Nephron (organoid): Measurements from ENCODE around the gene TMEM106B.

Experiments used
- H3K27ac Mint-ChIP-seq, 3 experiments: 2 replicates each; pipeline ENCODE4 v1.8.0; 2020; ENCODE audit warnings: mixed read lengths in 3 of 3, mild to moderate bottlenecking in 2 of 3, moderate library complexity in 1 of 3
- H3K27me3 Mint-ChIP-seq: 2 replicates; pipeline ENCODE4 v1.8.0; 2021; ENCODE audit warnings: low read depth, mild to moderate bottlenecking, moderate library complexity, mixed read lengths
- H3K36me3 Mint-ChIP-seq: 2 replicates; pipeline ENCODE4 v1.8.0; 2020; ENCODE audit warnings: low read depth, mixed read lengths
- H3K4me1 Mint-ChIP-seq: 2 replicates; pipeline ENCODE4 v1.8.0; 2020; ENCODE audit warnings: mixed read lengths
- H3K4me3 Mint-ChIP-seq, 3 experiments: 2 replicates each; pipeline ENCODE4 v1.8.0; 2020; ENCODE audit warnings: mild to moderate bottlenecking in 3 of 3, mixed read lengths in 3 of 3, moderate library complexity in 2 of 3
- H3K9me3 Mint-ChIP-seq: 2 replicates; pipeline ENCODE4 v1.8.0; 2020; ENCODE audit warnings: mixed read lengths
- CTCF ChIP-seq, 3 experiments: fragments of 200-600 bp; sonication (generic); IDR thresholded peaks; one replicate each; pipeline ENCODE4 v1.5.0; 2021; ENCODE audit warnings: antibody characterized with exemption in 3 of 3; ENCODE audit not compliant: unreplicated experiment in 3 of 3

The TMEM106B gene

GRCh38 chr7:12291870-12292269 lies 80.8 kb downstream of the TMEM106B start:
- TF ChIP-seq CTCF (IDR thresholded peaks at IDR 0.05; ENCODE audit: unreplicated experiment in 3 of 3) = no peak
- Mint-ChIP-seq H3K36me3 (peaks cover 3% of the 10 kb centered on the region), H3K4me3 (no peak overlapping the region)

More at GRCh38 chr7:12291870-12292269, 80.8 kb downstream of the TMEM106B start:
- H3K4me1 Mint-ChIP-seq = peaks cover 5% of the 10 kb centered on the region
- H3K27me3 Mint-ChIP-seq = no peaks in the 10 kb centered on the region
- peaks cover 7% of the 10 kb centered on the region for H3K9me3 Mint-ChIP-seq
- H3K27ac Mint-ChIP-seq = no peak overlapping the region
